ENCODE data around the gene NKX2-1.

Gene NKX2-1

GRCh38 chr14:36510874-36511273 lies 9.2 kb downstream of the NKX2-1 start:
- no peaks in the 10 kb centered on the region for H4K20me1 ChIP-seq (ENCODE audit: control insufficient read depth, insufficient read depth, low read depth, low read length)
- peaks cover 4% of the 10 kb centered on the region; the same call in 1 of the 2 replicates for H3K9me3 ChIP-seq (ENCODE audit: control insufficient read depth, insufficient read depth, low read length)
- H3K79me2 ChIP-seq (ENCODE audit: control insufficient read depth, low read length), result no peaks in the 10 kb centered on the region
- TF ChIP-seq CTCF (IDR thresholded peaks at IDR 0.05; ENCODE audit: low read depth, low read length, poor library complexity, severe bottlenecking) (no peak), EZH2phosphoT487 (IDR thresholded peaks at IDR 0.05; ENCODE audit: borderline replicate concordance, low read length) (no peak)
- H3K27ac ChIP-seq (ENCODE audit: low read depth, low read length), result no peak overlapping the region
- no peak overlapping the region for H3K4me3 ChIP-seq (ENCODE audit: low read length)
- no peaks in the 10 kb centered on the region for H3F3A ChIP-seq (ENCODE audit: control insufficient read depth, insufficient read depth)
- no peaks in the 10 kb centered on the region for H3K36me3 ChIP-seq (ENCODE audit: control insufficient read depth, low read length)
- no peak overlapping the region for H3K4me2 ChIP-seq (ENCODE audit: low read length)
- no peaks in the 10 kb centered on the region for H3K4me1 ChIP-seq (ENCODE audit: control insufficient read depth, low read length)
- H3K27me3 ChIP-seq (ENCODE audit: control insufficient read depth, low read length), result no peaks in the 10 kb centered on the region
- H3K9me2 ChIP-seq (replicated peaks; ENCODE audit: control insufficient read depth, low read length), result no peaks in the 10 kb centered on the region

GRCh38 chr14:36510078-36510799 lies 9.8 kb downstream of the NKX2-1 start:
- H3K4me3 ChIP-seq (ENCODE audit: low read length), result no peak overlapping the region

GRCh38 chr14:36509069-36509917 lies 10.7 kb downstream of the NKX2-1 start:
- Histone ChIP-seq H3K9me3 (ENCODE audit: control insufficient read depth, insufficient read depth, low read length) (peaks cover 4% of the 10 kb centered on the region; the same call in 1 of the 2 replicates), H3F3A (ENCODE audit: control insufficient read depth, insufficient read depth) (no peaks in the 10 kb centered on the region), H3K4me2 (ENCODE audit: low read length) (no peak overlapping the region)

More at GRCh38 chr14:36510078-36510799, 9.8 kb downstream of the NKX2-1 start:
- H3K4me2 ChIP-seq (ENCODE audit: low read length), result no peak overlapping the region
- H3K79me2 ChIP-seq (ENCODE audit: control insufficient read depth, low read length), result no peaks in the 10 kb centered on the region
- H3K4me1 ChIP-seq (ENCODE audit: control insufficient read depth, low read length), result no peaks in the 10 kb centered on the region
- TF ChIP-seq EZH2phosphoT487 (IDR thresholded peaks at IDR 0.05; ENCODE audit: borderline replicate concordance, low read length) (no peak), CTCF (IDR thresholded peaks at IDR 0.05; ENCODE audit: low read depth, low read length, poor library complexity, severe bottlenecking) (no peak)
- no peaks in the 10 kb centered on the region for H3K36me3 ChIP-seq (ENCODE audit: control insufficient read depth, low read length)
- no peaks in the 10 kb centered on the region for H4K20me1 ChIP-seq (ENCODE audit: control insufficient read depth, insufficient read depth, low read depth, low read length)
- H3K27ac ChIP-seq (ENCODE audit: low read depth, low read length), result no peak overlapping the region
- H3K27me3 ChIP-seq (ENCODE audit: control insufficient read depth, low read length), result no peaks in the 10 kb centered on the region
- peaks cover 4% of the 10 kb centered on the region; the same call in 1 of the 2 replicates for H3K9me3 ChIP-seq (ENCODE audit: control insufficient read depth, insufficient read depth, low read length)
- no peaks in the 10 kb centered on the region for H3F3A ChIP-seq (ENCODE audit: control insufficient read depth, insufficient read depth)
- no peaks in the 10 kb centered on the region for H3K9me2 ChIP-seq (replicated peaks; ENCODE audit: control insufficient read depth, low read length)

More at GRCh38 chr14:36509069-36509917, 10.7 kb downstream of the NKX2-1 start:
- no peaks in the 10 kb centered on the region for H3K79me2 ChIP-seq (ENCODE audit: control insufficient read depth, low read length)
- H4K20me1 ChIP-seq (ENCODE audit: control insufficient read depth, insufficient read depth, low read depth, low read length), result no peaks in the 10 kb centered on the region
- H3K27me3 ChIP-seq (ENCODE audit: control insufficient read depth, low read length), result no peaks in the 10 kb centered on the region
- no peak overlapping the region for H3K27ac ChIP-seq (ENCODE audit: low read depth, low read length)
- H3K4me1 ChIP-seq (ENCODE audit: control insufficient read depth, low read length), result no peaks in the 10 kb centered on the region
- no peak overlapping the region for H3K4me3 ChIP-seq (ENCODE audit: low read length)
- no peaks in the 10 kb centered on the region for H3K36me3 ChIP-seq (ENCODE audit: control insufficient read depth, low read length)
- TF ChIP-seq EZH2phosphoT487 (IDR thresholded peaks at IDR 0.05; ENCODE audit: borderline replicate concordance, low read length) (no peak), CTCF (IDR thresholded peaks at IDR 0.05; ENCODE audit: low read depth, low read length, poor library complexity, severe bottlenecking) (no peak)
- no peaks in the 10 kb centered on the region for H3K9me2 ChIP-seq (replicated peaks; ENCODE audit: control insufficient read depth, low read length)
